ENCODE results near the gene CNST.

The CNST gene, protein sequence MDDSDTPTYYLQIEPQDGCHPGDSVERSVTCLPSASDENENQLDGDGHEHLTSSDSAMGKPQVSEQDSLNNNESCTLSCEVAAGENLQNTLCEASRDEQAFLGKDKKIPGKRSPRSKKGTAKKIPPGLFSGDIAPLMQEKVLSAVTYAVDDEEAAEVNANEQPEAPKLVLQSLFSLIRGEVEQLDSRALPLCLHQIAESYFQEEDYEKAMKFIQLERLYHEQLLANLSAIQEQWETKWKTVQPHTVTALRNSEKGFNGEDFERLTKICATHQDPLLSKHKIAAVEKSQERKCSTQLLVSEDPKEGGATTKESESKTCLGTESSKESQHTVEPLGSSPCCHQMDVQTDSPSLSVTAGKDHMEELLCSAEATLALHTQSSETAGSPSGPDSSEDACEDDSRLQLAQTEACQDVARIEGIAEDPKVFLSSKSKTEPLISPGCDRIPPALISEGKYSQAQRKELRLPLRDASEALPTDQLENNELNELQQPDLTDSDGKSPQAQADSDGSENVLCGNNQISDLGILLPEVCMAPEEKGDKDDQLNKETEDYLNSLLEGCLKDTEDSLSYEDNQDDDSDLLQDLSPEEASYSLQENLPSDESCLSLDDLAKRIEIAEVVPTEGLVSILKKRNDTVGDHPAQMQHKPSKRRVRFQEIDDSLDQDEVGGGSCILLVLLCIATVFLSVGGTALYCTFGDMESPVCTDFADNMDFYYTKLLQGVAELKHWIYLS

GRCh38 chr1:246566128-246566812 is at the start of gene CNST, which contains the start of gene TFB2M:
TSS of gene CNST (plus strand) at chr1:246566456. CDS start at chr1:246591563, 25,107 bp downstream.
TSS of gene TFB2M (minus strand) at chr1:246566261. CDS start at chr1:246566138, 123 bp downstream.
- TF ChIP-seq JUND (IDR thresholded peaks at IDR 0.05; ENCODE audit: low read depth), result no peak
- in situ Hi-C loops (cut with HindIII; ENCODE audit: low pct_unique_long_range_greater_than_20kb, low sequenced_read_pairs), result no loop called here
- peak; percentile 77 to 99 for DNase-seq (ENCODE audit: low read depth in 1 of 2, low spot score in 1 of 2)

GRCh38 chr1:246517391-246517790 is 48.9 kb upstream of the CNST start:
- in situ Hi-C loops (cut with HindIII; ENCODE audit: low pct_unique_long_range_greater_than_20kb, low sequenced_read_pairs), result no loop called here
- no peak for TF ChIP-seq JUND (IDR thresholded peaks at IDR 0.05; ENCODE audit: low read depth)
- DNase-seq (ENCODE audit: low read depth in 1 of 2, low spot score in 1 of 2), result no peak

GRCh38 chr1:246518456-246519205 is 47.6 kb upstream of the CNST start:
- no peak for TF ChIP-seq JUND (IDR thresholded peaks at IDR 0.05; ENCODE audit: low read depth)
- no peak for DNase-seq (ENCODE audit: low read depth in 1 of 2, low spot score in 1 of 2)
- in situ Hi-C loops (cut with HindIII; ENCODE audit: low pct_unique_long_range_greater_than_20kb, low sequenced_read_pairs), result no loop called here

- no peak for TF ChIP-seq JUND (IDR thresholded peaks at IDR 0.05; ENCODE audit: low read depth)
- in situ Hi-C loops (cut with HindIII; ENCODE audit: low pct_unique_long_range_greater_than_20kb, low sequenced_read_pairs), result no loop called here
- no peak for DNase-seq (ENCODE audit: low read depth in 1 of 2, low spot score in 1 of 2)
Observed at GRCh38 chr1:246519514-246519913, 46.7 kb upstream of the CNST start.

DNA sequence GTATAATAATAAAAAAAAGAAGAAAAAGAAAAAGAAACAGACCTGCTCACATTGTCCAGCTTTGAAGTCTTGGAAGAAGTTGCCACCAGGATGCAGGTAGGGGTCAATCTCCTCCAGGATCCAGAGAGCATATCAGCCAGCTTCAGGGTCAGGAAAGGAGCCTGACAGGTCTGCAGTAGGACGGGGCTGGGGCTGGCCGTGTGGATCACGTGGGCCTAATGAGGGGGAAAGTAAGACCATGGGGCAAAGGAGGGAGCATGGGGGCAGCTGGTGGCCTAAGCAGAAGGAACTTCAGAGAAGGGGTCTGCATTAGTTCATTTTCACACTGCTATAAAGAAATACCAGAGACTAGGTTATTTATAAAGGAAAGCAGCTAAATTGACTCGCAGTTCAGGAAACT is 39.9 kb upstream of the CNST start:
- DNase-seq (ENCODE audit: low read depth in 1 of 2, low spot score in 1 of 2), result no peak
- TF ChIP-seq JUND (IDR thresholded peaks at IDR 0.05; ENCODE audit: low read depth), result no peak
- in situ Hi-C loops (cut with HindIII; ENCODE audit: low pct_unique_long_range_greater_than_20kb, low sequenced_read_pairs), result no loop called here

DNA sequence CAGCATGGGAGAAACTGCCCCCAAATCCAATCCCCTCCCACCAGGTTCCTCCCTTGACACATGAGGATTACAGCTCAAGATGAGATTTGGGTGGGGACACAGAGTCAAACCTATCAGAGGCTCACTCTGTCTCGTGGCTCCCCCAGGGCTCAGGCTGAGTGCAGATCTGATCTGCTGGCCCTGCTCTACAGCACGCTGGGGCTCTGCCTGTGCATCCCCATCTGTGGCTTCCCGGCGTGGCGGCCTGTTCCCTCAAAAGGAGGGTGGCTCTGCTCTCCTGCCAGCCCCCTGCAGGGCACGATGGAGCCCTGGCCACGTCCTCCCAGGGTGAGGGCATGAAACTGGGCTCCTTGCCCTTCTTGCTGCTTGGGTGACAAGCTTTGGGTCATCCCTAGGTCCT is 39.3 kb upstream of the CNST start:
- no peak for TF ChIP-seq JUND (IDR thresholded peaks at IDR 0.05; ENCODE audit: low read depth)
- no peak for DNase-seq (ENCODE audit: low read depth in 1 of 2, low spot score in 1 of 2)
- in situ Hi-C loops (cut with HindIII; ENCODE audit: low pct_unique_long_range_greater_than_20kb, low sequenced_read_pairs), result no loop called here

- no peak for DNase-seq (ENCODE audit: low read depth in 1 of 2, low spot score in 1 of 2)
- in situ Hi-C loops (cut with HindIII; ENCODE audit: low pct_unique_long_range_greater_than_20kb, low sequenced_read_pairs), result no loop called here
- no peak for TF ChIP-seq JUND (IDR thresholded peaks at IDR 0.05; ENCODE audit: low read depth)
Observed at GRCh38 chr1:246527402-246528088, 38.7 kb upstream of the CNST start.

DNA sequence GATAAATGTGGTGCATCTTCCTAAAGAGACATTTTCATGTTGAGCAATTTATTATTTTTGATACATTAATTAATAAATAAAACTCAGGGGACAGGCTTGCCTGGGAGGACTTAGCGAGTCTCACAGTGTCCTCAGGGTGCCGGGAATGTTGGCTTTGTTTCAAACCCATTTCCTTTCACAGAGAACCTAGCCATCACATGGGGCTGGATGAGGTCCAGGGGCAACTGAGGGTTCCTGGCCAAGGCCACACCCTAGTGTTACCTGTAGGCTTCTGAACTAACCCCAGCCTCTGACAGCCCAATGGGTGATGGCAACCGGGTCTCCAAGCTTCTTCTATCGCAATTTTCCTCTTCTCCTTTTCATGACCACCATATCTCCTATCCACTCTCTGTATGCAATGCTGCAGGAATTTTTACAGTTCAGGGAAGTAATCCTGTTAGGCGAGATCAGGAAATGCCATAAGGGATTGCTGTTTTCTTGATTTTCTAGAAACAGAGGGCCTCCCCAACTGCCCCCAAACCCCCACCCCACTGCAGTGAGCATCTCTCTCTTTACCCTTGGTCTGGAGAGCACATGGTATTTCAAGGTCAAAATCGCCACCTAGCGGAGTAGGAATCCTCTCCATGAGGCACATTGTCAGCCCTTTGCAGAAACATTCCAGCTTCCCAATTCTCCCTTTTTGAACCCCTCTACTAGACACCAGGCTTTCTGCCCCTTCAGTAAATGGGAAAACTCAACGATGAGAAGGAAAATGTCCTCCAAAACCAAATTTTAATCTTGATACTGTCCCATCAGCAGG is 37.1 kb upstream of the CNST start:
- peak in 1 of 2 experiments; percentile 35 for DNase-seq (ENCODE audit: low read depth in 1 of 2, low spot score in 1 of 2)
- no peak for TF ChIP-seq JUND (IDR thresholded peaks at IDR 0.05; ENCODE audit: low read depth)
- in situ Hi-C loops (cut with HindIII; ENCODE audit: low pct_unique_long_range_greater_than_20kb, low sequenced_read_pairs), result no loop called here

GRCh38 chr1:246530482-246530881 is 35.8 kb upstream of the CNST start:
- DNase-seq (ENCODE audit: low read depth in 1 of 2, low spot score in 1 of 2), result no peak
- in situ Hi-C loops (cut with HindIII; ENCODE audit: low pct_unique_long_range_greater_than_20kb, low sequenced_read_pairs), result no loop called here
- no peak for TF ChIP-seq JUND (IDR thresholded peaks at IDR 0.05; ENCODE audit: low read depth)

- in situ Hi-C loops (cut with HindIII; ENCODE audit: low pct_unique_long_range_greater_than_20kb, low sequenced_read_pairs), result no loop called here
- no peak for DNase-seq (ENCODE audit: low read depth in 1 of 2, low spot score in 1 of 2)
- no peak for TF ChIP-seq JUND (IDR thresholded peaks at IDR 0.05; ENCODE audit: low read depth)
Observed at GRCh38 chr1:246532519-246532918, 33.7 kb upstream of the CNST start.

- TF ChIP-seq JUND (IDR thresholded peaks at IDR 0.05; ENCODE audit: low read depth), result no peak
- in situ Hi-C loops (cut with HindIII; ENCODE audit: low pct_unique_long_range_greater_than_20kb, low sequenced_read_pairs), result no loop called here
- DNase-seq (ENCODE audit: low read depth in 1 of 2, low spot score in 1 of 2), result no peak
Observed at GRCh38 chr1:246533371-246533905, 32.8 kb upstream of the CNST start.

Measured in T47D (cell line).